ENCODE data around the gene HIGD2A.
A peak's percentile ranks its signal among the peaks of the same experiment; 100 is the strongest.

The HIGD2A gene

DNA sequence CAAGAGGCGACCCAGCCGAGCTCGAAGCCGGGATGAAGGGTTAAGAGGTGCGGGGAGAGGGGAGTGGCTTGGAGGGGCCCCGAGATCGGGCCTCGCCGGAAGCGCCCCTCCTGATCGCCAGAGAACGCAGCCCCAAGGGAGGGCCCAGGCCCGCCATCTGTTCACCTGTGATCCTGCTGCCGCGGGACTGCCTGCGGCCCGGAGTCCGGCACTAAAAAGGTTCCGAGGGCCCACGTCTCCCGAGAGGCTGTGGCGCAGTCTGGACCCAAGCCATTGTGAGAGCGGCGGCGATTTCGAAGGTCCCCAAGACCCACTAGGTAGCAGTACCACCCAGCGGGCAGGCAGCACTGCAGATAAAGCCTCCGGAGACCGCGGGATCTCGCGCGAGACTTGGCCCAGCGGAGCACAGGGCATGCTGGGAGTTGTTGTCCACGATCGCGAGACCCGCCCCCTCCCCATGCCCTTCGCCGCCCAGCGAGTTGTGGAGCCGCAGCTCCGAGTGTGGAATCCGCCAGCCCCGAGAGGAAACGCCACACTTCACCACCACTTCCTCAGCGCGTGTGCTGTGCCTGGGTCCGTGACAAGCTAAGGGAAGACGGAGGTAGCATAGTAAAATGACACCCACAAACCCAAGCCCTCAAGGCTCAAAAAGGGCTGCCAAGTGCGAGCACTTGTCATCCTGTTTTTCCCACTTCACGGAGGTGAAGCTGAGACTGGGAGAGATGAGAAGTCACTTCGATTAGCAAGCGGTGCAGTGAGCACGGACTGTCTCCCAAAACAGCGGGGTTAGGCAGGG, 26.9 kb upstream of the HIGD2A start, which contains the start of gene KIAA1191:
Gene KIAA1191, minus strand, starts transcription at position 328 of the 796 bp plus-strand sequence. CDS start 2,256 bp downstream, outside the sequence.
- Histone ChIP-seq H2BK15ac (ENCODE audit: low read length) (peak within 1 kb of the TSS; percentile 58), H2AFZ (ENCODE audit: low read length) (peak within 1 kb of the TSS; percentile 98), H3K23ac (ENCODE audit: low read depth, low read length, poor library complexity) (peak within 1 kb of the TSS; percentile 81), H3K9me3 (replicated peaks in 1 of 2; ENCODE audit: control insufficient read depth in 2 of 2, insufficient read depth in 1 of 2, low read depth in 1 of 2, low read length in 2 of 2) (peaks cover 3 to 4% of the 10 kb centered on the region in 2 donors), H3K4me2 (ENCODE audit: insufficient read depth, low read length, poor library complexity, severe bottlenecking) (peak within 1 kb of the TSS; percentile 92), H4K91ac (ENCODE audit: low read depth, low read length, poor library complexity) (no peak within 1 kb of the TSS), H3K27ac (replicated peaks; ENCODE audit: low read length) (peak within 1 kb of the TSS; percentile 67), H2BK120ac (ENCODE audit: low read depth, low read length) (no peak within 1 kb of the TSS), H3K36me3 (replicated peaks in 1 of 2; ENCODE audit: control insufficient read depth in 2 of 2, insufficient read depth in 2 of 2, low read length in 2 of 2) (peaks cover 8 to 31% of the 10 kb centered on the region in 2 donors), H3K4ac (ENCODE audit: low read length) (peak within 1 kb of the TSS; percentile 76), H3K9ac (ENCODE audit: low read depth, low read length, poor library complexity) (peak within 1 kb of the TSS; percentile 95), H3K18ac (ENCODE audit: low read length) (peak within 1 kb of the TSS; percentile 98), H2BK5ac (ENCODE audit: low read length) (peak within 1 kb of the TSS; percentile 99), H3K14ac (ENCODE audit: low read length) (peak within 1 kb of the TSS; percentile 38), H3K4me1 (ENCODE audit: control insufficient read depth in 2 of 2, insufficient read depth in 1 of 2, low read depth in 1 of 2, low read length in 2 of 2) (peaks cover 5 to 11% of the 10 kb centered on the region in 2 donors), H2AK5ac (ENCODE audit: low read depth, low read length) (peak within 1 kb of the TSS; percentile 81), H3K27me3 (ENCODE audit: control insufficient read depth in 3 of 3, insufficient read depth in 3 of 3, low read depth in 1 of 3, low read length in 3 of 3) (peaks cover 0 to 26% (median 20%) of the 10 kb centered on the region in 3 experiments), H2BK12ac (ENCODE audit: low read length) (no peak within 1 kb of the TSS), H3K79me1 (ENCODE audit: low read depth, low read length) (peaks cover 9% of the 10 kb centered on the region), H3K4me3 (ENCODE audit: low read length in 2 of 2) (peak within 1 kb of the TSS; percentile 90 to 96), H4K8ac (ENCODE audit: low read depth, low read length) (peak within 1 kb of the TSS; percentile 82)
- DNase-seq (ENCODE audit: low spot score) = peak; percentile 79
- whole genome bisulfite sequencing, 2 donors (ENCODE audit: extremely low coverage in 2 of 2, insufficient read length in 2 of 2, insufficient replicate concordance in 1 of 2) = no CpG with 5 or more reads among the region's 56 CpGs

DNA sequence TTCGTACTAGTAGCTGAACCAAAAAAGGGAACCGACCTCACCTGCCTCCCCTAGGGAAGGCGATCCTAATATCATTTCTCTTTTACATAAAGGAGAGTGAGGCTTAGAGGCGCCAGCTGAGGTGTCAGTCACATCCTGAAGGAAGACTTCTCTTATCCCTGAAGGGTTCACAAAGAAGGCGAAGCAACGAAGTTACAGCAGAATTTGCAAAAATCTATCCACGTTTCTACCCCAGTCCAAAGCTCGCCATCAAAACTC, 26.4 kb upstream of the HIGD2A start:
- H3K18ac ChIP-seq (ENCODE audit: low read length) = no peak overlapping the region
- H3K9ac ChIP-seq (ENCODE audit: low read depth, low read length, poor library complexity) = no peak overlapping the region
- H2BK5ac ChIP-seq (ENCODE audit: low read length) = no peak overlapping the region
- no peak overlapping the region for H4K91ac ChIP-seq (ENCODE audit: low read depth, low read length, poor library complexity)
- DNase-seq (ENCODE audit: low spot score) = no peak
- peak overlapping the region; percentile 72 to 96 for H3K4me3 ChIP-seq (ENCODE audit: low read length in 2 of 2)
- no peak overlapping the region for H3K14ac ChIP-seq (ENCODE audit: low read length)
- H3K27ac ChIP-seq (replicated peaks; ENCODE audit: low read length) = no peak overlapping the region
- no peak overlapping the region for H4K8ac ChIP-seq (ENCODE audit: low read depth, low read length)
- H3K23ac ChIP-seq (ENCODE audit: low read depth, low read length, poor library complexity) = no peak overlapping the region
- peaks cover 8 to 27% of the 10 kb centered on the region in 2 donors for H3K36me3 ChIP-seq (replicated peaks in 1 of 2; ENCODE audit: control insufficient read depth in 2 of 2, insufficient read depth in 2 of 2, low read length in 2 of 2)
- peaks cover 5 to 11% of the 10 kb centered on the region in 2 donors for H3K4me1 ChIP-seq (ENCODE audit: control insufficient read depth in 2 of 2, insufficient read depth in 1 of 2, low read depth in 1 of 2, low read length in 2 of 2)
- H3K4me2 ChIP-seq (ENCODE audit: insufficient read depth, low read length, poor library complexity, severe bottlenecking) = peak overlapping the region; percentile 92
- peaks cover 3 to 4% of the 10 kb centered on the region in 2 donors for H3K9me3 ChIP-seq (replicated peaks in 1 of 2; ENCODE audit: control insufficient read depth in 2 of 2, insufficient read depth in 1 of 2, low read depth in 1 of 2, low read length in 2 of 2)
- no CpG with 5 or more reads among the region's 8 CpGs for WGBS, 2 donors (ENCODE audit: extremely low coverage in 2 of 2, insufficient read length in 2 of 2, insufficient replicate concordance in 1 of 2)
- H2BK120ac ChIP-seq (ENCODE audit: low read depth, low read length) = no peak overlapping the region
- peaks cover 0 to 26% (median 20%) of the 10 kb centered on the region in 3 experiments for H3K27me3 ChIP-seq (ENCODE audit: control insufficient read depth in 3 of 3, insufficient read depth in 3 of 3, low read depth in 1 of 3, low read length in 3 of 3)
- no peak overlapping the region for H2BK12ac ChIP-seq (ENCODE audit: low read length)
- H2AK5ac ChIP-seq (ENCODE audit: low read depth, low read length) = no peak overlapping the region
- H3K4ac ChIP-seq (ENCODE audit: low read length) = no peak overlapping the region
- H3K79me1 ChIP-seq (ENCODE audit: low read depth, low read length) = peaks cover 9% of the 10 kb centered on the region
- no peak overlapping the region for H2BK15ac ChIP-seq (ENCODE audit: low read length)
- peak overlapping the region; percentile 98 for H2AFZ ChIP-seq (ENCODE audit: low read length)

- WGBS, 2 donors (ENCODE audit: extremely low coverage in 2 of 2, insufficient read length in 2 of 2, insufficient replicate concordance in 1 of 2) = no CpG with 5 or more reads among the region's 28 CpGs
- peaks cover 13 to 30% of the 10 kb centered on the region in 2 donors for H3K36me3 ChIP-seq (replicated peaks in 1 of 2; ENCODE audit: control insufficient read depth in 2 of 2, insufficient read depth in 2 of 2, low read length in 2 of 2)
- H3K4me3 ChIP-seq (ENCODE audit: low read length in 2 of 2) = peak overlapping the region; percentile 81 to 84
- H3K9me3 ChIP-seq (replicated peaks in 1 of 2; ENCODE audit: control insufficient read depth in 2 of 2, insufficient read depth in 1 of 2, low read depth in 1 of 2, low read length in 2 of 2) = no peaks in the 10 kb centered on the region
- H2BK120ac ChIP-seq (ENCODE audit: low read depth, low read length) = no peak overlapping the region
- H2AK5ac ChIP-seq (ENCODE audit: low read depth, low read length) = no peak overlapping the region
- peaks cover 2 to 10% of the 10 kb centered on the region in 2 donors for H3K4me1 ChIP-seq (ENCODE audit: control insufficient read depth in 2 of 2, insufficient read depth in 1 of 2, low read depth in 1 of 2, low read length in 2 of 2)
- H3K18ac ChIP-seq (ENCODE audit: low read length) = no peak overlapping the region
- H3K14ac ChIP-seq (ENCODE audit: low read length) = no peak overlapping the region
- H3K4me2 ChIP-seq (ENCODE audit: insufficient read depth, low read length, poor library complexity, severe bottlenecking) = peak overlapping the region; percentile 93
- no peak overlapping the region for H2BK12ac ChIP-seq (ENCODE audit: low read length)
- no peak overlapping the region for H2BK15ac ChIP-seq (ENCODE audit: low read length)
- no peak overlapping the region for H4K91ac ChIP-seq (ENCODE audit: low read depth, low read length, poor library complexity)
- no peak for DNase-seq (ENCODE audit: low spot score)
- H3K27me3 ChIP-seq (ENCODE audit: control insufficient read depth in 3 of 3, insufficient read depth in 3 of 3, low read depth in 1 of 3, low read length in 3 of 3) = peaks cover 0 to 26% (median 20%) of the 10 kb centered on the region in 3 experiments
- no peak overlapping the region for H4K8ac ChIP-seq (ENCODE audit: low read depth, low read length)
- no peak overlapping the region for H3K23ac ChIP-seq (ENCODE audit: low read depth, low read length, poor library complexity)
- H2BK5ac ChIP-seq (ENCODE audit: low read length) = no peak overlapping the region
- no peak overlapping the region for H3K9ac ChIP-seq (ENCODE audit: low read depth, low read length, poor library complexity)
- H3K79me1 ChIP-seq (ENCODE audit: low read depth, low read length) = peaks cover 3% of the 10 kb centered on the region
- no peak overlapping the region for H3K27ac ChIP-seq (replicated peaks; ENCODE audit: low read length)
- peak overlapping the region; percentile 96 for H2AFZ ChIP-seq (ENCODE audit: low read length)
- no peak overlapping the region for H3K4ac ChIP-seq (ENCODE audit: low read length)
Measured at GRCh38 chr5:176364765-176365350, 23.7 kb upstream of the HIGD2A start.

All from neuronal stem cell (in vitro differentiated cells).